ENCODE data around the gene PPID. TPM values are rescaled to one million over a fixed set of nuclear protein-coding genes. Genes with fewer than 3 reads are reported as not detected.

PPID gene
- total and polyA plus RNA-seq, 2 of the 4 experiments (the other 2 are of a cell fraction): 11.8 to 21.1 TPM

DNA sequence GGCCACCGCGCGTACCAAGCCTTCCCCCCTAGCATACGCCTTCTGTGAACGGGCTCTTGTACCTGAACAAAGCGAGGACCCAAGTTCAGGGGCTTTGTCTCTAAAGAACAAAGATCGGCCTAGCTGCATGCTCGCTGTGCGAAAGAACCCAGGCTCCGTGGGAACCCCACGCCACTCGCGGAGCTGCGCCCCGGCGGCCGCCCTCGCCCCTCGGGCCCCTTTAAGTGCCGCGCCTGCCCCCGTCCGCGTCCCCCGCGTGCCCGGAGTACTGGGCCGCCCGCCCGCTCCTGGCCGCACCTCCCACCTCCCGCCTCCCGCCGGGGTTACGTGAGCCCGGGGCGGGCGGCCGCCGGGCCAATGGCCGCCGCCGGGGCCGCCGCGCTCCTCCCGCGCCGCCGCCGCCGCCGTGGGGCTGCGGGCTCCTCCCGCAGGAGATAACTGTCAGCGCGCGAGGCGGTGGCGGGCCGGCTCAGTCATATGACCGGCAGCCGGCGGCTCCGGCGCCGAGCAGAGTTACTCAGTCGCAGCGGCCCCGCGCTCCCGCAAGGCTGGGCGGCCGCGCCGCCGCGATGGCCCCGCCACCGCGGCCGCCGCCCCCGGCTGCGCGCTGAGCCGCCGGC is 45.5 kb upstream of the PPID start, which contains the start of gene FNIP2:
Gene FNIP2 (plus strand): TSS at position 472 of the 620 bp plus-strand sequence. CDS start 187 bp downstream, outside the sequence.
- no peaks in the 10 kb centered on the region for H3K27me3 ChIP-seq (ENCODE audit: control insufficient read depth, insufficient read depth, low read length)
- H2BK120ac ChIP-seq (ENCODE audit: low read depth, low read length): peak within 1 kb of the TSS; percentile 78
- no peaks in the 10 kb centered on the region for H3K9me3 ChIP-seq (ENCODE audit: control insufficient read depth, insufficient read depth, low read length)
- dilution Hi-C loops (cut with HindIII; ENCODE audit: low sequenced_read_pairs, unreplicated experiment) (no loop called here), intact Hi-C loops (cut with micrococcal nuclease) (loop anchor here (1.0 to 2.0 kb wide), 2 partner anchors 38 to 82 kb away; no protein-coding TSS in a partner anchor), in situ Hi-C loops (cut with MboI; ENCODE audit: low sequenced_read_pairs) (no loop called here)
- ChIA-PET CTCF (interaction anchor here (0.6 kb wide), 2 partner anchors 11 to 106 kb away, joined by 3 to 6 read pairs; no protein-coding TSS in a partner anchor), POLR2A (ENCODE audit: unreplicated experiment) (no interaction called here)
- peak within 1 kb of the TSS; percentile 98 for H3K23ac ChIP-seq (ENCODE audit: low read depth, low read length)
- H2AK9ac ChIP-seq (replicated peaks; ENCODE audit: low read depth, low read length, poor library complexity): peak within 1 kb of the TSS; percentile 77
- H3K27ac ChIP-seq (ENCODE audit: insufficient read depth, low read length): peak within 1 kb of the TSS; percentile 87
- peak within 1 kb of the TSS; percentile 80 for H3K56ac ChIP-seq (ENCODE audit: extremely low read depth, insufficient read depth, low read length)
- peak within 1 kb of the TSS; percentile 84 for H4K5ac ChIP-seq (ENCODE audit: low read depth, low read length)
- H2AFZ ChIP-seq (replicated peaks; ENCODE audit: low read length, poor library complexity): peak within 1 kb of the TSS; percentile 94
- H3K79me1 ChIP-seq (ENCODE audit: low read depth in 1 of 2, low read length in 2 of 2): peaks cover 10 to 34% of the 10 kb centered on the region in 2 experiments
- peak within 1 kb of the TSS; percentile 95 for H3K4me2 ChIP-seq (ENCODE audit: low read depth, low read length)
- H2BK5ac ChIP-seq (ENCODE audit: low read depth, low read length, poor library complexity, severe bottlenecking): peak within 1 kb of the TSS; percentile 63
- peak within 1 kb of the TSS; percentile 93 for H3K14ac ChIP-seq (replicated peaks; ENCODE audit: low read depth, low read length)
- H4K20me1 ChIP-seq (ENCODE audit: insufficient read depth, low read length): no peaks in the 10 kb centered on the region
- TF ChIP-seq RAD21 (IDR thresholded peaks at IDR 0.05; ENCODE audit: low read length) (no peak), FOS (IDR thresholded peaks at IDR 0.05; ENCODE audit: low read depth, low read length) (no peak), RCOR1 (IDR thresholded peaks at IDR 0.05; ENCODE audit: insufficient replicate concordance, low read length) (no peak), MAZ (IDR thresholded peaks at IDR 0.05; ENCODE audit: borderline replicate concordance, low read depth, low read length) (peak; percentile 35; the same call in 1 of the 2 replicates), MXI1 (IDR thresholded peaks at IDR 0.05; ENCODE audit: borderline replicate concordance, low read depth, low read length) (0 out of 2 replicates have a peak, but pooled peaks have one; percentile 10), MAFK (IDR thresholded peaks at IDR 0.05; ENCODE audit: low read depth, low read length) (no peak), POLR2A (IDR thresholded peaks at IDR 0.05; ENCODE audit: low read depth, low read length) (peak; percentile 80), BHLHE40 (IDR thresholded peaks at IDR 0.05; ENCODE audit: low read depth, low read length) (no peak)
- TF ChIP-seq, protein P1, sequence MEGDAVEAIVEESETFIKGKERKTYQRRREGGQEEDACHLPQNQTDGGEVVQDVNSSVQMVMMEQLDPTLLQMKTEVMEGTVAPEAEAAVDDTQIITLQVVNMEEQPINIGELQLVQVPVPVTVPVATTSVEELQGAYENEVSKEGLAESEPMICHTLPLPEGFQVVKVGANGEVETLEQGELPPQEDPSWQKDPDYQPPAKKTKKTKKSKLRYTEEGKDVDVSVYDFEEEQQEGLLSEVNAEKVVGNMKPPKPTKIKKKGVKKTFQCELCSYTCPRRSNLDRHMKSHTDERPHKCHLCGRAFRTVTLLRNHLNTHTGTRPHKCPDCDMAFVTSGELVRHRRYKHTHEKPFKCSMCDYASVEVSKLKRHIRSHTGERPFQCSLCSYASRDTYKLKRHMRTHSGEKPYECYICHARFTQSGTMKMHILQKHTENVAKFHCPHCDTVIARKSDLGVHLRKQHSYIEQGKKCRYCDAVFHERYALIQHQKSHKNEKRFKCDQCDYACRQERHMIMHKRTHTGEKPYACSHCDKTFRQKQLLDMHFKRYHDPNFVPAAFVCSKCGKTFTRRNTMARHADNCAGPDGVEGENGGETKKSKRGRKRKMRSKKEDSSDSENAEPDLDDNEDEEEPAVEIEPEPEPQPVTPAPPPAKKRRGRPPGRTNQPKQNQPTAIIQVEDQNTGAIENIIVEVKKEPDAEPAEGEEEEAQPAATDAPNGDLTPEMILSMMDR (conservative IDR thresholded peaks at IDR 0.05; ENCODE audit: low read depth, low read length): no peak
- TF ChIP-seq, protein P2, sequence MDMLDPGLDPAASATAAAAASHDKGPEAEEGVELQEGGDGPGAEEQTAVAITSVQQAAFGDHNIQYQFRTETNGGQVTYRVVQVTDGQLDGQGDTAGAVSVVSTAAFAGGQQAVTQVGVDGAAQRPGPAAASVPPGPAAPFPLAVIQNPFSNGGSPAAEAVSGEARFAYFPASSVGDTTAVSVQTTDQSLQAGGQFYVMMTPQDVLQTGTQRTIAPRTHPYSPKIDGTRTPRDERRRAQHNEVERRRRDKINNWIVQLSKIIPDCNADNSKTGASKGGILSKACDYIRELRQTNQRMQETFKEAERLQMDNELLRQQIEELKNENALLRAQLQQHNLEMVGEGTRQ (IDR thresholded peaks at IDR 0.05; ENCODE audit: low read depth, low read length): peak; percentile 52; the same call in 1 of the 2 replicates
- DNase-seq (peak; percentile 72), ATAC-seq (ENCODE audit: low read depth) (peak; percentile 98)
- H4K8ac ChIP-seq (ENCODE audit: low read depth in 2 of 2, low read length in 2 of 2): peak within 1 kb of the TSS; percentile 76 to 82
- no peaks in the 10 kb centered on the region for H3K36me3 ChIP-seq (ENCODE audit: control insufficient read depth, insufficient read depth, low read length)
- no TSS peak for BruUV-seq (replicated peaks)
- WGBS, 2 experiments (ENCODE audit: extremely low coverage in 2 of 2, insufficient read length in 1 of 2): 3% methylated on average over 52 of the region's 88 CpGs; no CpG with 5 or more reads in 1 of the 2 experiments
- peak within 1 kb of the TSS; percentile 17; the same call in 1 of the 2 replicates for H2BK20ac ChIP-seq (ENCODE audit: low read depth, low read length)
- H2BK15ac ChIP-seq (ENCODE audit: low read depth, low read length): peak within 1 kb of the TSS; percentile 90; the same call in 2 of the 3 replicates
- peak within 1 kb of the TSS; percentile 99 for H3K4me3 ChIP-seq (ENCODE audit: insufficient read depth, low read depth, low read length)
- H3K9me1 ChIP-seq (ENCODE audit: insufficient read depth, low read length): peaks cover 7% of the 10 kb centered on the region; the same call in 1 of the 2 replicates
- H3K9ac ChIP-seq (ENCODE audit: low read depth, low read length): peak within 1 kb of the TSS; percentile 94
- H3K4ac ChIP-seq (ENCODE audit: low read depth, low read length): peak within 1 kb of the TSS; percentile 87
- H4K91ac ChIP-seq (ENCODE audit: insufficient read depth, low read depth, low read length): peak within 1 kb of the TSS; percentile 79
- peak within 1 kb of the TSS; percentile 76 for H2AK5ac ChIP-seq (ENCODE audit: low read depth, low read length)
- peaks cover 1% of the 10 kb centered on the region; the same call in 1 of the 2 replicates for H3K4me1 ChIP-seq (ENCODE audit: control insufficient read depth, insufficient read depth, low read length)
- peak within 1 kb of the TSS; percentile 85 for H3K18ac ChIP-seq (ENCODE audit: low read depth, low read length)

Measured in IMR-90 (cell line).